GM21528 (cell line): ENCODE data around the gene TC2N.
"Not testable (repeated sequence)": the region's sequence is repeated elsewhere in the genome, so short reads cannot be mapped to it uniquely, and the experiment has no call there.

Source experiments
- ATAC-seq: cut with Tn5 transposase; IDR thresholded peaks from one replicate; pipeline ENCODE4 v1.9.1; 2021; ENCODE audit warnings: mild to moderate bottlenecking, moderate library complexity; ENCODE audit not compliant: unreplicated experiment, low FRiP score

Gene TC2N

GRCh38 chr14:91867316-91867988, at the start of gene TC2N:
TSS of gene TC2N (minus strand) at chr14:91867536. CDS start at chr14:91813769, 53,767 bp downstream.
- no peak for ATAC-seq

DNA sequence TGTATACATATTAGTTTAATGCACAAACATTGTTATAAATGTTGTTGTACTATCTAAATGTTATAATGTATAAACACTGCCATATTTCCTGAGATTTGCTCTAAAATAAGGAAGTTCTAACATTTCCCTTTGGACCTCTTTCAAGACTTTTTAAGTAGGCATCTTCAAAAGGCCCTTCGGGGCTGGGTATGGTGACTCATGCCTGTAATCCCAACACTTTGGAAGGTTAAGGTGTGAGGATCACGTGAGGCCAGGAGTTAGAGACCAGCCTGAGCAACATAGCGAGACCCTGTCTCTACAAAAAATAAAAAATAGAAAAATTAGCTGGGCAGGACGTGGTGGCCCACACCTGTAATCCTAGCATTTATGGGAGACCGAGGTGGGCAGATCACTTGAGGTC, 44.7 kb upstream of the TC2N start:
- ATAC-seq, result no peak

- no peak for ATAC-seq
Observed at GRCh38 chr14:91911474-91912032, 44.2 kb upstream of the TC2N start.

DNA sequence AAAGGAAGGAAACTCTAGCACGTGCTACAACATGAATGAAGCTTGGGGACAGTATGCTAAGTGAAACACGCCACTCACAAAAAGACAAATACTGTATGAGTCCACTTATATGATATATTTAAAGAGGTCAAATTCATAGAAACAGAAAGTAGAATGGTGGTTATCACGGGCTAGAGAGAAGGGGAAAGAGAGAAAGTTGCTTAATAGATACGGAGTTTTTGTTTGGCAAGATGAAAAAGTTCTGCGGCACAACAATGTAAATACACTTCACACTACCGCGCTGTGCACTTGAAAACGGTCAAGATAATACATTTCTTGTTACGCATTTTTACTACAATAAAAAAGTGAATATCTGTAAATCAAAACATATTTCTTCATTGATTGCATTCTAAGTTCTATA, 42.9 kb upstream of the TC2N start:
- no peak for ATAC-seq

- ATAC-seq, result no peak
Observed at GRCh38 chr14:91906374-91906773, 39.0 kb upstream of the TC2N start.

DNA sequence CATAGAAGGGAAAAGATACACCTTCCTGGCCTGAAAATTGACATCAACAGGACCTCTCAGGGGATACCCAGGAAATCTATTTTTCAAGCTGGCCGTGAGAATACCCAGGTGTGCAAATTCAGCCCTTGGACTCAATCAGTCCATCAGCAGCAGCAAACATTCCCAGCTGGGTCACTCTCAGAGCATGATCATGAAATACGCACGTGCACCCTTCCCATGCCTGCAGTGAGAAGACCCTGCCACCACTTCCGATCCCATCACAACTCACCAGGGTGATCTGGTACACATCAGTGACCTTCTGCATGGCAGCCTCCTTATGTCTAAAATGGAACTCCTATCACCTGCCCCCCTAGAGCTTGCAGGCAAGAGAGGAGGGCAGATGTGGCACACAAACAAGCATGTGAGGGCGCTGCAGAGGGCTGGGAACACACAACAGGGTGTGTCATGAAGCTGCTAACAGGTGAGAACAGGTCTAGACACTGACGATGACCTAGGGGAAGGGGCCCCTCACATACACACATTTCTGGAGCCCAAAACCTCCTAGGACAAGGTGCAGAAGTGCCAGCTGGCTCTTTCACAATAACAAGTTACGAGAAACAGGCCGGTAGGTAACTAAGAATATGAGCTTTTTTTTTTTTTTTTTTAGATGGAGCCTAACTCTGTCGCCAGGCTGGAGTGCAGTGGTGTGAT, 37.8 kb upstream of the TC2N start:
- no peak for ATAC-seq

GRCh38 chr14:91904483-91904882, 37.1 kb upstream of the TC2N start:
- no peak for ATAC-seq

DNA sequence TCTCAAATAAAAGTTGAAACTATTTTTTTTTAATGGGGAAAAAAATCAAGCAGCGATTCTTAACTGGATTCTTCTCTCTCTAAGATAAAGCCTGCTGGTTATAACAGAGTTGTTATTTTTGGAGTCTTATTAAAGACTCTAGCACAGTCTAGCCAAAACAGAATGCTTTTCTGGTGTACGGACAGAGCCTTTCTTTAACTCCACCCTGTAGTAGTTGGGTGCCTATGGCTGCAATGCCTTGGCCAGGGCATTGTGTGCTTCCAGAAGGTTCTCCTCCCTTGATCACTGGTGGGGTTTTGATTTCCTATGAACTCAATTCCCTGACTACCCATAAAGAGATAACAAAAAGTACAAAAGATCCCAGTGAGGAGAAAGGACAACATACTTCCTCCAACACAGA, 35.7 kb upstream of the TC2N start:
- ATAC-seq, result no peak

DNA sequence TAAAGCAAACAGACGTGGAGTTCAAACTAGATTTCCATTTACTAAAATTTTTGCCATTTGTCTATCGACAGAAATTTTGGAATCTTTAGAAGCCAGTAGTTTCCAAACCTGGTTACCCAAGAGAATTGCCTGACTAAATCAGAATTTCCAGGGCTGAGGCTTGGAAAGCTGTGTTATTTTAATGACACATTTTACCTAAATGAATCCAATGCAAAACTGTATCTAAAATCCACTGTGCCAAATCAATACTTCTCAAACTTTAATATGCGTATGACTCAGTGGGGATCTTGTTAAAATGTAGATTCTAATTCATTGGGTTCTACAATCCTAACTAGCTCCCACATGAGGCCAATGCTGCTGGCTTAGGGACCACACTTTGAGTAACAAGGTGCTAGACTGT, 35.0 kb upstream of the TC2N start:
- ATAC-seq, result no peak

DNA sequence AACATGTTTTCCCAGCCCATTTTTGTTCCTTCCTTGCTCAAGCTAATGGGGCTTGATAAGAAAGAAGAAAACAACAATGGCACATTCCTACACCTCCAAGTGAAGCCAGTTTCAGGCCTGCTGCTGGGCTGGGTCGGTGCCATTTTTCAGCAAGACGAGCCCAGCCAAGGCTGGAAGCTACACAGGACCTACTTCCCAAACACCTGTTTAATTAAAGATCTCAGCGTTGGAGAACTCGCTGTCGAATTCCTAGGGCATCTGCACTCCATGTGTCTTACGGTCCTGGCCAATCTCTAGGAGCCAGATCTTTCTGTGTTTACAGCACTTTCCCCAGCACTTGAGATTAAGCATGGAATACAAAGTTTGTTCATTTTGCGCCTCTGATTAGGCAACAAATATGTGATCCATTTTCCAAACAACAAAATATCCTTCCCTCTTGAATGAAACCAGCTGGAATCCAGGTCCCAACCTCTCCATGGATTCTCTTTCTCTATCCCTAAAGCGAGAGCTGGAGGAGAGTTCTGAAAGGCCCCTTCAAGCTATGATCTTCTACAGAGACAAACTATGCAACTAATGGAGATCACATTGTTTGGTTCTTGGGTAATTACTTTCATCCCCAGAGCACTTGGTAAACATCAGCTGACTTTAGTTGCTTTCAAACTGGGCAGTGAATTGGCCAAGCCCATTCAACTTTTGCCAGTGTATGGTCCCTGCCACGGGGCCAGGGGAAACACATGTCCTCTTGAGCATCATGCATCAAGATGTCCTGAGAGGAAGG, 34.3 kb upstream of the TC2N start:
- no peak for ATAC-seq

DNA sequence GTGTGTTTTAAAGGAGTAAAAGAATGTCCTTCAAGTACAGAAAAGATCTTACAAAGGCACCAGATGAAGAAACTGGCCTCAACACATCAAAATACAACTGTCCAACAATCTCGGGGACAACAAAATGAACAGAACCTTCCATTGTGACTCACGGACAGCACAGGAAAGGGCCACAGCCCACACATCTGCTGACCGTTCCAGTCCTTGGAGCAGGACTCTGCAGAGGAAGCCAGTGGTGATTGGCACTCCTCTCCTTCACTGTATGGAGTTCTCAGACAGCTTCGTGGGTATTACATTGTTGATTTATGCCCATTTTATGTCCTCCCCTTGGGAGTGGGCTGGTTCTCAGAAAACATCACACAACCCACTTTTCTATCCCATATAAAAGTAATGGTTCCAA, 32.5 kb upstream of the TC2N start:
- no peak for ATAC-seq

- ATAC-seq, result no peak
Observed at GRCh38 chr14:91899213-91899612, 31.9 kb upstream of the TC2N start.

GRCh38 chr14:91898372-91898771, 31.0 kb upstream of the TC2N start:
- no peak for ATAC-seq

GRCh38 chr14:91897716-91898115, 30.4 kb upstream of the TC2N start:
- not testable (repeated sequence) for ATAC-seq

GRCh38 chr14:91897106-91897701, 29.9 kb upstream of the TC2N start:
- no peak for ATAC-seq

DNA sequence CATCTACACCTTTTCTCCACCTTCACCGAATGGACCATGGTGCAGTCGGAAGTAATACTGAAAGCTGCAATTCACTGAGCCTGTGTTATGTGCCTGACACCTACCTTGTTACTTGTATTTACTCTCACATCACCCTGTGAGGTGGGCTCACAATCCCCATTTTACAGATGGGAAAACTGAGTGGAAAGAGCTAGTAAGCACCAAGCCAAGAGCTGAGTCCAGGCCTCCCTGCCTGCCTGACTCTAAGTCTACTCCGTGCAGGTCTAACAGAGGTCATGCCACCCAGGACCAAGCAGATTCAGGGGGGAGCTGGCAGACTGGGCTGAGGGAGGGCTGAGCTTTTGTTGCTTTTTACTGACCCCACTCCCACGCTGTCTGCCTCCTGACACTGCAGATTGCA, 29.1 kb upstream of the TC2N start:
- ATAC-seq, result no peak

GRCh38 chr14:91893669-91894068, 26.3 kb upstream of the TC2N start:
- no peak for ATAC-seq

DNA sequence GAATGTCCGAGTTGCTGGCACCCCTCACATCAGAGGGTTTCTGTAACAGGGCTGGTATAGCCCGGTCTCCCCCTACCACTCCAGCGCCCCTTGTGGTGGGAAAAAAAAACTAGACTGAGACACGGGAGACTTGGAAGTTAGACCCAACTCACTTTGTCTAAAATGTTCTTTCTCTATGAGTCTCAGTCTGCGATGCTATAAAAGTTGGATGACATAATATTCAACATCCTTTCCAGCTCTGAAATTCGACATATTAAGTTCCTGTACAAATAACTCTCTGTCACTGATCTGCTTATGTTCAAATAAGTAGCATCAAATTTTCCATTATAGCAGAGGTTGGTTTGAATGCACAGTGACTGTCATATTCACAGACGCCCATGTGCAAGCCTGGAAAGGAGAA, 25.7 kb upstream of the TC2N start:
- ATAC-seq, result no peak

GRCh38 chr14:91891721-91892220, 24.4 kb upstream of the TC2N start:
- ATAC-seq, result no peak

DNA sequence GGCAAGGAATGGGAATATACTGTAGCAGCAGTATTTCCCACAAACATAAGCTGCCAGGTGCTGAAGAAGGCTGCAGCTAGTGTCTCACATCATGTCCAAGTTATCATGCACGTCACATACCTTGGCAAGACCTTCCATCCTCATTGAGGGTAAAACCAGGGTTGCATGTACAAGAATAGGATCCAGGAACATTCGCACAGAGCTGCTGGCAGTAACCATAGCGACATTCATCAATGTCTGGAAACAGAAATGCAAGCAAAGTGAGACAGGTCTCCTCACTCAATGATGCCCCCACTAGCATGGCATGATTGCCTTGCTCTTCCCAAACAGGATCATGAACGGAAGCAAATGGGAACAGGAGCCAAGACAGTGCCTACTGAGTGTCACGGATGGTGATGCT, 23.8 kb upstream of the TC2N start:
- no peak for ATAC-seq

- ATAC-seq, result no peak
Observed at GRCh38 chr14:91890291-91890749, 23.0 kb upstream of the TC2N start.
